PFSK-1 (cell line): ENCODE data around the gene JMJD1C.

ENCODE experiments used
- FOXP2 ChIP-seq: optimal IDR thresholded peaks from 2 replicates; pipeline ENCODE3; 2011; ENCODE audit warnings: borderline replicate concordance, control low read depth, inconsistent platforms; ENCODE audit not compliant: insufficient read depth; ENCODE audit errors: extremely low read length, extremely low read depth
- POLR2AphosphoS5 ChIP-seq: IDR thresholded peaks from 2 replicates; pipeline ENCODE4 v1.6.1; 2012; ENCODE audit warnings: low read depth, mild to moderate bottlenecking, control low read depth, low read length, moderate library complexity
- SIN3A ChIP-seq: IDR thresholded peaks from 2 replicates; pipeline ENCODE4 v1.6.1; 2012; ENCODE audit warnings: mild to moderate bottlenecking, low read length, moderate library complexity, borderline replicate concordance; ENCODE audit not compliant: insufficient read depth
- TAF1 ChIP-seq: IDR thresholded peaks from 2 replicates; pipeline ENCODE4 v1.6.1; 2012; ENCODE audit warnings: low read length, control low read depth, borderline replicate concordance; ENCODE audit not compliant: insufficient read depth
- TF ChIP-seq, protein P1 (sequence below), 2 experiments: IDR thresholded peaks; 2 replicates each; pipeline versions ENCODE4 v1.6.1 to v1.8.0; 2011 to 2012; ENCODE audit warnings: low read depth in 2 of 2, low read length in 2 of 2, control low read depth in 1 of 2, inconsistent platforms in 1 of 2, mild to moderate bottlenecking in 1 of 2, moderate library complexity in 1 of 2; ENCODE audit not compliant: insufficient read depth in 1 of 2

JMJD1C gene

DNA sequence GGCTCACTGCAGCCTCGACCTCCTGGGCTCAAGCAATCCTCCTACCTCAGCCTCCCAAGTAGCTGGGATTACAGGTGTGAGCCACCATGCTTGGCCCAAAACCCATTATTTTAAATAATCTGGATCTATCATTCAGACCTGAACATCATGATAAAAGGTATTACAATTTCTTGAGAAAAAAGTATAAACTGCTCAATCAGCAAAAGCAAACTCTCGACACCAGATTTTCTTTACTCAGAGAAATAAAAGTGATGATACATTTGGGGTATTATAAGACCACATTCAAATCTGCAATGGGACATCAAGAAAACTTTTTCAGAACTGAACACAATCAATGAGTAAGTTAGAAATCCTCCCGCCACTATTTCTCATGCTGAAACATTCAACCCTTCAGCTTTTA is 41.2 kb downstream of the JMJD1C start:
- no peak for TF ChIP-seq FOXP2

DNA sequence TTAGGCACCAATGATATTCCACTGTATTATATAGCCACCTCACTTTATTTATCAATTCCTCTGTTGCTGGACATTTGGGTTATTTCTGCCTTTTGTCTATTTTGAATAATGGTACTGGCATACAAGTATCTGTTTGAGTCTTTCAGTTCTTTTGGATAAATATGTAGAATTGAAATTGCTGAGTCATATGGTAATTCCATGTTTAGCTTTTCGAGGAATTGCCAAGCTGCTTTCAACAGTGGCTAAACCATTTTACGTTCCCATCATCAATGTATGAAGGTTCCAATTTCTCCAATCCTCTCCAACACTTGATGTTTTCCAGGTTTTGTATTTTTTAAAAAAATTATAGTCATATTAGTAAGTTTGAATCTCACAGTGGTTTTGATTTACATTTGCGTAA is 42.3 kb downstream of the JMJD1C start:
- TF ChIP-seq POLR2AphosphoS5 (no peak), SIN3A (no peak), FOXP2 (no peak), TAF1 (no peak)
- TF ChIP-seq, protein P1, sequence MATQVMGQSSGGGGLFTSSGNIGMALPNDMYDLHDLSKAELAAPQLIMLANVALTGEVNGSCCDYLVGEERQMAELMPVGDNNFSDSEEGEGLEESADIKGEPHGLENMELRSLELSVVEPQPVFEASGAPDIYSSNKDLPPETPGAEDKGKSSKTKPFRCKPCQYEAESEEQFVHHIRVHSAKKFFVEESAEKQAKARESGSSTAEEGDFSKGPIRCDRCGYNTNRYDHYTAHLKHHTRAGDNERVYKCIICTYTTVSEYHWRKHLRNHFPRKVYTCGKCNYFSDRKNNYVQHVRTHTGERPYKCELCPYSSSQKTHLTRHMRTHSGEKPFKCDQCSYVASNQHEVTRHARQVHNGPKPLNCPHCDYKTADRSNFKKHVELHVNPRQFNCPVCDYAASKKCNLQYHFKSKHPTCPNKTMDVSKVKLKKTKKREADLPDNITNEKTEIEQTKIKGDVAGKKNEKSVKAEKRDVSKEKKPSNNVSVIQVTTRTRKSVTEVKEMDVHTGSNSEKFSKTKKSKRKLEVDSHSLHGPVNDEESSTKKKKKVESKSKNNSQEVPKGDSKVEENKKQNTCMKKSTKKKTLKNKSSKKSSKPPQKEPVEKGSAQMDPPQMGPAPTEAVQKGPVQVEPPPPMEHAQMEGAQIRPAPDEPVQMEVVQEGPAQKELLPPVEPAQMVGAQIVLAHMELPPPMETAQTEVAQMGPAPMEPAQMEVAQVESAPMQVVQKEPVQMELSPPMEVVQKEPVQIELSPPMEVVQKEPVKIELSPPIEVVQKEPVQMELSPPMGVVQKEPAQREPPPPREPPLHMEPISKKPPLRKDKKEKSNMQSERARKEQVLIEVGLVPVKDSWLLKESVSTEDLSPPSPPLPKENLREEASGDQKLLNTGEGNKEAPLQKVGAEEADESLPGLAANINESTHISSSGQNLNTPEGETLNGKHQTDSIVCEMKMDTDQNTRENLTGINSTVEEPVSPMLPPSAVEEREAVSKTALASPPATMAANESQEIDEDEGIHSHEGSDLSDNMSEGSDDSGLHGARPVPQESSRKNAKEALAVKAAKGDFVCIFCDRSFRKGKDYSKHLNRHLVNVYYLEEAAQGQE (IDR thresholded peaks at IDR 0.05; ENCODE audit: insufficient read depth in 1 of 2, low read depth in 2 of 2, low read length in 2 of 2): no peak

DNA sequence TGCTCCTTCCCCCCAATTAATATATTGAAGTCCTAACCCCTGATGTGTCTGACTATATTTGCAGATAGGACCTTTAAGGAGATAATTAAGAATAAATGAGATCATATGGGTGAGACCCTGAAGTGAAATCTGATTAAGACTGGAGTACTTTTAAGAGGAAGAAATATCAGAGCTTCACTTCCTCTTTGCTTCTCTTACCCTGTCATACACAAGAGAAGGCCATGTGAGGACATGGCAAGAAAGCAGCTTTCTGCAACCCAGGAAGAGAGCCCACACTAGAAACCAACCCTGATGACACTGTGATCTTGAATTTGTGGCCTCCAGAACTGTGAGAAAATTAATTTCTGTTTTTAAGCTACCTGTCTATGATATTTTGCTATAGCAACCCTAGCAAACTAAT is 44.2 kb downstream of the JMJD1C start:
- no peak for TF ChIP-seq FOXP2
- no peak for TF ChIP-seq TAF1
- TF ChIP-seq POLR2AphosphoS5: no peak
- TF ChIP-seq, protein P1 (IDR thresholded peaks at IDR 0.05; ENCODE audit: insufficient read depth in 1 of 2, low read depth in 2 of 2, low read length in 2 of 2): no peak
- no peak for TF ChIP-seq SIN3A

DNA sequence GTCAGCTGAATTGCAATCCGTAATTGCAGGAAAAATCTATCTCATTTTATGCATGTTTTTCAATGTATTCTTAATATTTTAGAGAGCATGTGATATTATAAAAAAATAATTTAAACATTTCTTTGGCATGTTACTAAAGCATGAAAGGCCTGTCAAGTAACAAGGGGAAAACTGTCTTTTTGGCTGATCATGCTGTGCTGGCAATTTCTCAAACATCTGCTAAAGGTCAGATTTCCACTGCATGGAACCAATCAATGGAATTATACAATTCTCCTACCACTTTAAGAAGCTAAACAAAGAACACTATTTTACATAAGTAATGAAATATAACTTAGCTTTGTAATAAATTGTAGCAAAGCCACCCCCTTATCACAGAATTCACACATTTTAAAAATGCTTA is 49.4 kb downstream of the JMJD1C start:
- TF ChIP-seq SIN3A (no peak), TAF1 (no peak), POLR2AphosphoS5 (no peak)
- TF ChIP-seq, protein P1 (IDR thresholded peaks at IDR 0.05; ENCODE audit: insufficient read depth in 1 of 2, low read depth in 2 of 2, low read length in 2 of 2): no peak

DNA sequence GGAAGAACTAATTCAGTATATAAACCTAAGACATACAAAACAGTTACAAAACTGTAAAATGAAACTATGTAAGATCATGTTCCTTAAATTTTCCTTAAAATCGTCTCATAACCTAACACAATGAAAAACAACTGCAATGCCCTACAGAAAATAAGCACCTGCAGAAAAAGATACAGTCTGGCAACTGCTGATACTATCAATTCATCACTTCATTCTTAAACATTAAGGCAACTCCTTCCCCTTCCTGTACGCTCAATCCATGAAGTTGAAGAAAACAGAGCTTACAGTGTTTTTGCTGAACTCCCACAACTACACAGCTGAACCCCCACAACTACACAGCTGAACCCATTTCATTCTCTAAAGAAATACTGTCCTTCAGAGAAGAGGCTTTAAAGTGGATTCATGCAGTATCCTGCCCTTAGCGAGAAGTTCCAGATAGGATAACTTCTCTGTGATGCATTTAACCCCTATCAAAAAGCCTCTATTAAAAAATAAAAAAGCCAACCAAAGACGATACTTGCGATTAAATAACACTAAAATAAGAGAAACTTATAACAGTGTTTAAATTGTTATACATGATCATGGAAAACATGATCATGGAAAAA is 50.0 kb downstream of the JMJD1C start:
- TF ChIP-seq, protein P1 (IDR thresholded peaks at IDR 0.05; ENCODE audit: insufficient read depth in 1 of 2, low read depth in 2 of 2, low read length in 2 of 2): no peak
- peak; percentile 38; the same call in 1 of the 2 replicates for TF ChIP-seq SIN3A
- no peak for TF ChIP-seq TAF1
- no peak for TF ChIP-seq POLR2AphosphoS5
